ENCODE results near the gene ARL16. TPM values are rescaled to one million over a fixed set of nuclear protein-coding genes. Genes with fewer than 3 reads are reported as not detected.

ARL16 gene
- total and polyA plus RNA-seq, 2 of the 4 experiments (the other 2 are of a cell fraction) = 51.1 to 77.9 TPM

GRCh38 chr17:81725439-81725838, 41.8 kb upstream of the ARL16 start:
- intact Hi-C loops (cut with micrococcal nuclease) = no loop called here
- no TSS peak for BruUV-seq (replicated peaks)
- dilution Hi-C loops (cut with HindIII; ENCODE audit: low sequenced_read_pairs, unreplicated experiment) = no loop called here

More at GRCh38 chr17:81725439-81725838, 41.8 kb upstream of the ARL16 start:
- no CpG with 5 or more reads among the region's 9 CpGs for WGBS, 2 experiments (ENCODE audit: extremely low coverage in 2 of 2, insufficient read length in 1 of 2)
- no peaks in the 10 kb centered on the region for H3K9me3 ChIP-seq (ENCODE audit: control insufficient read depth, insufficient read depth, low read length)
- H3K9ac ChIP-seq (ENCODE audit: low read depth, low read length) = no peak overlapping the region
- no peak overlapping the region for H2AFZ ChIP-seq (replicated peaks; ENCODE audit: low read length, poor library complexity)
- H2AK5ac ChIP-seq (ENCODE audit: low read depth, low read length) = no peak overlapping the region
- no peak overlapping the region for H3K4ac ChIP-seq (ENCODE audit: low read depth, low read length)
- DNase-seq (no peak), ATAC-seq (ENCODE audit: low read depth) (no peak)
- no peaks in the 10 kb centered on the region for H3K4me1 ChIP-seq (ENCODE audit: control insufficient read depth, insufficient read depth, low read length)
- no peaks in the 10 kb centered on the region for H3K36me3 ChIP-seq (ENCODE audit: control insufficient read depth, insufficient read depth, low read length)
- H3K4me2 ChIP-seq (ENCODE audit: low read depth, low read length) = no peak overlapping the region
- no peak overlapping the region for H3K18ac ChIP-seq (ENCODE audit: low read depth, low read length)
- no peak overlapping the region for H2AK9ac ChIP-seq (replicated peaks; ENCODE audit: low read depth, low read length, poor library complexity)
- TF ChIP-seq RAD21 (IDR thresholded peaks at IDR 0.05; ENCODE audit: low read length) = no peak
- no peak for TF ChIP-seq USF2 (IDR thresholded peaks at IDR 0.05; ENCODE audit: low read depth, low read length)
- no peak for TF ChIP-seq RCOR1 (IDR thresholded peaks at IDR 0.05; ENCODE audit: insufficient replicate concordance, low read length)
- no peak for TF ChIP-seq BHLHE40 (IDR thresholded peaks at IDR 0.05; ENCODE audit: low read depth, low read length)
- no peak for TF ChIP-seq CEBPB (IDR thresholded peaks at IDR 0.05; ENCODE audit: low read depth, low read length)
- TF ChIP-seq CHD1 (IDR thresholded peaks at IDR 0.05; ENCODE audit: low read depth, low read length) = no peak
- no peak for TF ChIP-seq MAZ (IDR thresholded peaks at IDR 0.05; ENCODE audit: borderline replicate concordance, low read depth, low read length)
- TF ChIP-seq RFX5 (IDR thresholded peaks at IDR 0.05; ENCODE audit: low read depth, low read length) = no peak
- TF ChIP-seq, protein P1, sequence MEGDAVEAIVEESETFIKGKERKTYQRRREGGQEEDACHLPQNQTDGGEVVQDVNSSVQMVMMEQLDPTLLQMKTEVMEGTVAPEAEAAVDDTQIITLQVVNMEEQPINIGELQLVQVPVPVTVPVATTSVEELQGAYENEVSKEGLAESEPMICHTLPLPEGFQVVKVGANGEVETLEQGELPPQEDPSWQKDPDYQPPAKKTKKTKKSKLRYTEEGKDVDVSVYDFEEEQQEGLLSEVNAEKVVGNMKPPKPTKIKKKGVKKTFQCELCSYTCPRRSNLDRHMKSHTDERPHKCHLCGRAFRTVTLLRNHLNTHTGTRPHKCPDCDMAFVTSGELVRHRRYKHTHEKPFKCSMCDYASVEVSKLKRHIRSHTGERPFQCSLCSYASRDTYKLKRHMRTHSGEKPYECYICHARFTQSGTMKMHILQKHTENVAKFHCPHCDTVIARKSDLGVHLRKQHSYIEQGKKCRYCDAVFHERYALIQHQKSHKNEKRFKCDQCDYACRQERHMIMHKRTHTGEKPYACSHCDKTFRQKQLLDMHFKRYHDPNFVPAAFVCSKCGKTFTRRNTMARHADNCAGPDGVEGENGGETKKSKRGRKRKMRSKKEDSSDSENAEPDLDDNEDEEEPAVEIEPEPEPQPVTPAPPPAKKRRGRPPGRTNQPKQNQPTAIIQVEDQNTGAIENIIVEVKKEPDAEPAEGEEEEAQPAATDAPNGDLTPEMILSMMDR (conservative IDR thresholded peaks at IDR 0.05; ENCODE audit: low read depth, low read length) = no peak
- TF ChIP-seq POLR2A (IDR thresholded peaks at IDR 0.05; ENCODE audit: low read depth, low read length) = no peak
- no peak for TF ChIP-seq FOS (IDR thresholded peaks at IDR 0.05; ENCODE audit: low read depth, low read length)
- TF ChIP-seq SMC3 (IDR thresholded peaks at IDR 0.05; ENCODE audit: low read depth, low read length) = no peak
- H2BK5ac ChIP-seq (ENCODE audit: low read depth, low read length, poor library complexity, severe bottlenecking) = no peak overlapping the region
- H4K8ac ChIP-seq (ENCODE audit: low read depth in 2 of 2, low read length in 2 of 2) = no peak overlapping the region
- no peaks in the 10 kb centered on the region for H4K20me1 ChIP-seq (ENCODE audit: insufficient read depth, low read length)
- H2BK15ac ChIP-seq (ENCODE audit: low read depth, low read length) = no peak overlapping the region
- no peak overlapping the region for H3K14ac ChIP-seq (replicated peaks; ENCODE audit: low read depth, low read length)
- H2BK120ac ChIP-seq (ENCODE audit: low read depth, low read length) = no peak overlapping the region
- no peak overlapping the region for H3K23ac ChIP-seq (ENCODE audit: low read depth, low read length)
- H2BK20ac ChIP-seq (ENCODE audit: low read depth, low read length) = no peak overlapping the region
- H3K4me3 ChIP-seq (ENCODE audit: insufficient read depth, low read depth, low read length) = no peak overlapping the region
- no peak overlapping the region for H3K56ac ChIP-seq (ENCODE audit: extremely low read depth, insufficient read depth, low read length)
- no peak overlapping the region for H4K91ac ChIP-seq (ENCODE audit: insufficient read depth, low read depth, low read length)
- H3K9me1 ChIP-seq (ENCODE audit: insufficient read depth, low read length) = no peaks in the 10 kb centered on the region
- CTCF ChIA-PET = no interaction called here
- in situ Hi-C loops (cut with MboI; ENCODE audit: low sequenced_read_pairs) = no loop called here
- POLR2A ChIA-PET (ENCODE audit: unreplicated experiment) = no interaction called here
- no peaks in the 10 kb centered on the region for H3K27me3 ChIP-seq (ENCODE audit: control insufficient read depth, insufficient read depth, low read length)
- H4K5ac ChIP-seq (ENCODE audit: low read depth, low read length) = no peak overlapping the region
- H3K27ac ChIP-seq (ENCODE audit: insufficient read depth, low read length) = no peak overlapping the region
- no peaks in the 10 kb centered on the region for H3K79me1 ChIP-seq (ENCODE audit: low read depth in 1 of 2, low read length in 2 of 2)

Measured in IMR-90 (cell line).